K562 (cell line): ENCODE data around the gene INPP1. TPM values are rescaled to one million over a fixed set of nuclear protein-coding genes. Genes with fewer than 3 reads are reported as not detected.
A peak's percentile ranks its signal among the peaks of the same experiment; 100 is the strongest.

Experiments
- CBFA2T2 ChIP-seq: fragments of 450-650 bp; conservative IDR thresholded peaks from 2 replicates; pipeline ENCODE4 v1.6.1; 2017; ENCODE audit warnings: mild to moderate bottlenecking
- CBFA2T3 ChIP-seq: fragments of 450-650 bp; IDR thresholded peaks from 2 replicates; pipeline ENCODE4 v1.6.1; 2017
- EP300 ChIP-seq: IDR thresholded peaks from 2 replicates; pipeline ENCODE4 v1.6.1; 2012; ENCODE audit warnings: low read length, improper control_type of control experiment
- FIP1L1 ChIP-seq: fragments of 200-400 bp; formaldehyde crosslinking; IDR thresholded peaks from 2 replicates; pipeline ENCODE4 v1.6.1; 2018; ENCODE audit warnings: mild to moderate bottlenecking, low read depth, low read length; ENCODE audit not compliant: poor library complexity, severe bottlenecking
- FOS ChIP-seq: IDR thresholded peaks from 3 replicates; pipeline ENCODE4 v1.6.1; 2011; ENCODE audit not compliant: insufficient read length; ENCODE audit errors: extremely low read depth
- GTF2E2 ChIP-seq: fragments of 200-800 bp; sonication (Bioruptor generic); IDR thresholded peaks from 2 replicates; pipeline ENCODE4 v1.6.1; 2016; ENCODE audit warnings: missing genetic modification characterization, missing compliant biosample characterization
- HDAC2 ChIP-seq: fragments of 450-650 bp; IDR thresholded peaks from 2 replicates; pipeline ENCODE4 v1.6.1; 2016; ENCODE audit warnings: mild to moderate bottlenecking
- KDM1A ChIP-seq, 2 experiments: fragments of 450-650 bp; IDR thresholded peaks; 2 replicates each; pipeline ENCODE4 v1.6.1; 2016; ENCODE audit warnings: mild to moderate bottlenecking in 2 of 2
- MBD2 ChIP-seq: sonication (generic); IDR thresholded peaks from 2 replicates; pipeline ENCODE4 v1.6.1; 2016; ENCODE audit warnings: low read depth, borderline replicate concordance
- MECOM ChIP-seq: fragments of 250-450 bp; sonication (Bioruptor Pico); IDR thresholded peaks from 2 replicates; pipeline ENCODE4 v1.8.0; 2022; ENCODE audit warnings: inconsistent platforms
- NCOA1 ChIP-seq: fragments of 450-650 bp; IDR thresholded peaks from 2 replicates; pipeline ENCODE4 v1.6.1; 2016; ENCODE audit warnings: low read depth
- PPARD ChIP-seq: fragments of 250-450 bp; sonication (Bioruptor Pico); IDR thresholded peaks from 2 replicates; pipeline ENCODE4 v1.8.0; 2022; ENCODE audit warnings: inconsistent platforms, mild to moderate bottlenecking, moderate library complexity
- PRPF4 ChIP-seq: fragments of 200-400 bp; formaldehyde crosslinking; IDR thresholded peaks from one replicate; pipeline ENCODE4 v1.6.1; 2017; ENCODE audit warnings: low read length, low read depth, mild to moderate bottlenecking; ENCODE audit not compliant: insufficient read depth, poor library complexity, severe bottlenecking
- RHOXF2B ChIP-seq: fragments of 250-450 bp; sonication (Bioruptor Pico); conservative IDR thresholded peaks from 2 replicates; pipeline ENCODE4 v1.5.1; 2021
- SRSF1 ChIP-seq: fragments of 200-400 bp; formaldehyde crosslinking; IDR thresholded peaks from 2 replicates; pipeline ENCODE4 v1.6.1; 2017; ENCODE audit warnings: mild to moderate bottlenecking, low read depth, low read length, moderate library complexity
- STAG1 ChIP-seq: sonication (generic); formaldehyde crosslinking; IDR thresholded peaks from 2 replicates; pipeline ENCODE4 v1.5.0; 2020; ENCODE audit warnings: missing genetic modification reagents, borderline replicate concordance
- TCF7 ChIP-seq: sonication (generic); IDR thresholded peaks from 2 replicates; pipeline ENCODE4 v1.6.1; 2016; ENCODE audit warnings: antibody characterized with exemption, borderline replicate concordance
- TGIF2 ChIP-seq: sonication (generic); formaldehyde crosslinking; IDR thresholded peaks from 2 replicates; pipeline ENCODE4 v1.8.1; 2022; ENCODE audit warnings: mild to moderate bottlenecking, missing genetic modification reagents, moderate library complexity
- ZNF140 ChIP-seq: fragments of 250-450 bp; sonication (Bioruptor Pico); IDR thresholded peaks from 2 replicates; pipeline ENCODE4 v1.8.0; 2021; ENCODE audit warnings: moderate library complexity, mild to moderate bottlenecking, inconsistent platforms
- ZNF212 ChIP-seq: fragments of 450-650 bp; formaldehyde crosslinking; IDR thresholded peaks from 2 replicates; pipeline ENCODE4 v1.4.0; 2020; ENCODE audit warnings: mild to moderate bottlenecking
- ZNF232 ChIP-seq: sonication (generic); formaldehyde crosslinking; IDR thresholded peaks from 2 replicates; pipeline ENCODE4 v1.8.0; 2022; ENCODE audit warnings: mild to moderate bottlenecking, missing genetic modification reagents
- ZNF347 ChIP-seq: fragments of 450-650 bp; formaldehyde crosslinking; IDR thresholded peaks from 2 replicates; pipeline ENCODE4 v1.4.0; 2020; ENCODE audit warnings: low read depth, mild to moderate bottlenecking, moderate library complexity
- ZNF75A ChIP-seq: fragments of 450-650 bp; formaldehyde crosslinking; IDR thresholded peaks from 2 replicates; pipeline ENCODE4 v1.4.0; 2020; ENCODE audit warnings: mild to moderate bottlenecking
- polyA plus RNA-seq, 8 experiments: library from polyadenylated mRNA; depleted of rRNA in 4 of 8; stranded (reverse) in 5 of 8; unstranded in 3 of 8; fragments of >200 nt; fragmentation: Nextera tagmentation in 2 of 8; fragmentation: Illumina TruSeq in 1 of 8; extraction: Ambion mirVana in 2 of 8; extraction: Trizol in 1 of 8; gene quantifications; 2 replicates each; pipeline versions ENCODE4 v1.2.1 to v1.2.3, GENCODE V29; 2011 to 2014; ENCODE audit warnings: inconsistent platforms in 1 of 8, missing spikeins in 1 of 8
- total RNA-seq, 7 experiments: library from RNA; depleted of rRNA in 6 of 7; stranded (reverse); fragments of >200 nt in 6 of 7; fragmentation: Illumina TruSeq in 2 of 7; extraction: Trizol in 2 of 7; gene quantifications; 2 replicates each; pipeline versions ENCODE4 v1.2.1 to v1.2.3, GENCODE V29; 2011 to 2021; ENCODE audit warnings: low replicate concordance in 1 of 7
- TF ChIP-seq, protein P1 (sequence below): IDR thresholded peaks from 2 replicates; pipeline ENCODE4 v1.6.1; 2011; ENCODE audit warnings: borderline replicate concordance, low read depth, mild to moderate bottlenecking, moderate library complexity, low read length; ENCODE audit not compliant: insufficient read depth, poor library complexity, severe bottlenecking
- TF ChIP-seq, protein P2 (sequence below): sonication (generic); formaldehyde crosslinking; IDR thresholded peaks from 2 replicates; pipeline ENCODE4 v1.8.1; 2022; ENCODE audit warnings: missing genetic modification reagents
- TF ChIP-seq, protein P3 (sequence below): sonication (generic); formaldehyde crosslinking; IDR thresholded peaks from 2 replicates; pipeline ENCODE4 v1.8.0; 2022; ENCODE audit warnings: mild to moderate bottlenecking, missing genetic modification reagents

Gene INPP1
- total and polyA plus RNA-seq, 9 of the 15 experiments (the other 6 are each of a cell fraction or from before 2014, with no cell fraction given), result 3.7 to 11.8 (median 6.5) TPM

DNA sequence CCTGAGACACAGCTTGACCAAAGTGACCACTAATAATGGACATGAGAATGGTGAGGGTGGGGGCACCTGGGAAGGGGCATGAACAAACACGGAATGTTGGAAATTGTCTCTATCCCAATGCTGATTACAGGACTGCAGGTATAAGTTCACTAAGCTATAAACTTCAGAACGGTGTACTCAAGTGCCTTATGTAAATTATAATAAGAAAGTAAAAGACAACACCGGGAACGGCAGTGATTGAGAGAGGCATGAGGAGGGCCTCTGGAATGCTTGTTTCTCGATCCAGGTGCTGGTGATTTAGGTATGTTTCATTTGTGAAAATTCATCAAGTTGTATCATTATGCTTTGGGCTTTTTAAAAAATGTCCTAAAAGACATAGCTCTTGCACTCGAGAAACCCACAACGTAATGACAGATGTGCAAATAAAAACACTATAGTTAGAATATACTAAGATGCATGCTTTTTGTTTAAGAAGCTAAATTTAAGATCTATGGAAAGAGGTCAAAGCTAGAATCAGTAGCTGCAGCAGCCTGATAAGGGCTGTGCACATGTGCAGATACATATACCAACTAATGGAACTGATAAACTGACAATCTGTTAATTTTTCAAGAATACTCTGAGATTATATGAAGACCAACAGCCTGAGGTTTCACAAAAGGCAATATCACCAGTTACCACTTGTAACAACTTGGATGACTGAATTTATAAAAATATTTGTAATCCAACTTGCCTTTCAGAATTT lies 31.3 kb upstream of the INPP1 start (continued):
- TF ChIP-seq, protein P1, sequence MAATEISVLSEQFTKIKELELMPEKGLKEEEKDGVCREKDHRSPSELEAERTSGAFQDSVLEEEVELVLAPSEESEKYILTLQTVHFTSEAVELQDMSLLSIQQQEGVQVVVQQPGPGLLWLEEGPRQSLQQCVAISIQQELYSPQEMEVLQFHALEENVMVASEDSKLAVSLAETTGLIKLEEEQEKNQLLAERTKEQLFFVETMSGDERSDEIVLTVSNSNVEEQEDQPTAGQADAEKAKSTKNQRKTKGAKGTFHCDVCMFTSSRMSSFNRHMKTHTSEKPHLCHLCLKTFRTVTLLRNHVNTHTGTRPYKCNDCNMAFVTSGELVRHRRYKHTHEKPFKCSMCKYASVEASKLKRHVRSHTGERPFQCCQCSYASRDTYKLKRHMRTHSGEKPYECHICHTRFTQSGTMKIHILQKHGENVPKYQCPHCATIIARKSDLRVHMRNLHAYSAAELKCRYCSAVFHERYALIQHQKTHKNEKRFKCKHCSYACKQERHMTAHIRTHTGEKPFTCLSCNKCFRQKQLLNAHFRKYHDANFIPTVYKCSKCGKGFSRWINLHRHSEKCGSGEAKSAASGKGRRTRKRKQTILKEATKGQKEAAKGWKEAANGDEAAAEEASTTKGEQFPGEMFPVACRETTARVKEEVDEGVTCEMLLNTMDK, result no peak
- TF ChIP-seq GTF2E2 (tag) (no peak), PRPF4 (no peak), FOS (no peak), NCOA1 (no peak), CBFA2T2 (peak; percentile 51), TCF7 (no peak), MECOM (CRISPR knock-in tag) (no peak), KDM1A (IDR thresholded peaks at IDR 0.05) (peak; percentile 14 to 41; a peak in 2 of 4 replicates), MBD2 (no peak), TGIF2 (no peak), FIP1L1 (no peak), STAG1 (CRISPR knock-in tag) (no peak), SRSF1 (no peak), ZNF212 (CRISPR knock-in tag) (no peak), PPARD (no peak), CBFA2T3 (peak; percentile 74), HDAC2 (no peak), ZNF347 (CRISPR knock-in tag) (no peak), ZNF140 (CRISPR knock-in tag) (no peak), EP300 (0 out of 2 replicates have a peak, but pooled peaks have one; percentile 16), ZNF75A (CRISPR knock-in tag) (no peak), ZNF232 (CRISPR knock-in tag) (no peak), RHOXF2B (CRISPR knock-in tag) (no peak)
- TF ChIP-seq, protein P2, sequence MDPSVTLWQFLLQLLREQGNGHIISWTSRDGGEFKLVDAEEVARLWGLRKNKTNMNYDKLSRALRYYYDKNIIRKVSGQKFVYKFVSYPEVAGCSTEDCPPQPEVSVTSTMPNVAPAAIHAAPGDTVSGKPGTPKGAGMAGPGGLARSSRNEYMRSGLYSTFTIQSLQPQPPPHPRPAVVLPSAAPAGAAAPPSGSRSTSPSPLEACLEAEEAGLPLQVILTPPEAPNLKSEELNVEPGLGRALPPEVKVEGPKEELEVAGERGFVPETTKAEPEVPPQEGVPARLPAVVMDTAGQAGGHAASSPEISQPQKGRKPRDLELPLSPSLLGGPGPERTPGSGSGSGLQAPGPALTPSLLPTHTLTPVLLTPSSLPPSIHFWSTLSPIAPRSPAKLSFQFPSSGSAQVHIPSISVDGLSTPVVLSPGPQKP (CRISPR knock-in tag), result no peak
- TF ChIP-seq, protein P3, sequence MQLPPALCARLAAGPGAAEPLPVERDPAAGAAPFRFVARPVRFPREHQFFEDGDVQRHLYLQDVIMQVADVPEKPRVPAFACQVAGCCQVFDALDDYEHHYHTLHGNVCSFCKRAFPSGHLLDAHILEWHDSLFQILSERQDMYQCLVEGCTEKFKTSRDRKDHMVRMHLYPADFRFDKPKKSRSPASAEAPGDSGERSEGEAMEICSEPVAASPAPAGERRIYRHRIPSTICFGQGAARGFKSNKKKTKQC (CRISPR knock-in tag), result no peak
